HG03039 (cell line): ENCODE measurements around the gene FBRSL1.

ENCODE experiments used
- ATAC-seq: cut with Tn5 transposase; IDR thresholded peaks from one replicate; pipeline ENCODE4 v1.9.1; 2021; ENCODE audit warnings: mild to moderate bottlenecking, moderate library complexity; ENCODE audit not compliant: unreplicated experiment

Gene FBRSL1

GRCh38 chr12:132495629-132496357 lies 5.8 kb downstream of the FBRSL1 start:
- ATAC-seq: no peak

GRCh38 chr12:132496358-132496669 lies 6.4 kb downstream of the FBRSL1 start:
- no peak for ATAC-seq

GRCh38 chr12:132496710-132497109 lies 6.8 kb downstream of the FBRSL1 start:
- no peak for ATAC-seq

GRCh38 chr12:132497514-132498405 lies 7.8 kb downstream of the FBRSL1 start:
- no peak for ATAC-seq

- ATAC-seq: no peak
These were observed 9.0 kb downstream of the FBRSL1 start for GRCh38 chr12:132498931-132499330.

- no peak for ATAC-seq
These were observed 10.3 kb downstream of the FBRSL1 start for GRCh38 chr12:132500142-132500855.

GRCh38 chr12:132500856-132501180 lies 10.9 kb downstream of the FBRSL1 start:
- no peak for ATAC-seq

GRCh38 chr12:132501204-132501940 lies 11.4 kb downstream of the FBRSL1 start:
- ATAC-seq: no peak

GRCh38 chr12:132502149-132502881 lies 12.4 kb downstream of the FBRSL1 start:
- ATAC-seq: no peak

- ATAC-seq: no peak
These were observed 12.9 kb downstream of the FBRSL1 start for GRCh38 chr12:132502882-132503193.

- ATAC-seq: no peak
These were observed 13.8 kb downstream of the FBRSL1 start for GRCh38 chr12:132503618-132504204.

- no peak for ATAC-seq
These were observed 15.3 kb downstream of the FBRSL1 start for GRCh38 chr12:132505105-132505851.

- ATAC-seq: no peak
These were observed 15.9 kb downstream of the FBRSL1 start for GRCh38 chr12:132505852-132506219.

- ATAC-seq: no peak
These were observed 16.6 kb downstream of the FBRSL1 start for GRCh38 chr12:132506328-132507160.

GRCh38 chr12:132507161-132507538 lies 17.2 kb downstream of the FBRSL1 start:
- no peak for ATAC-seq

GRCh38 chr12:132507656-132508490 lies 17.9 kb downstream of the FBRSL1 start:
- ATAC-seq: no peak

- ATAC-seq: no peak
These were observed 18.5 kb downstream of the FBRSL1 start for GRCh38 chr12:132508491-132508740.
